Measurements from ENCODE around the gene CEP95. TPM values are rescaled to one million over a fixed set of nuclear protein-coding genes. Genes with fewer than 3 reads are reported as not detected.

Gene CEP95
- total and polyA plus RNA-seq, 2 of the 13 experiments (the other 11 are each of a cell fraction or from before 2014, with no cell fraction given): 65.9 to 68.8 TPM

- Histone ChIP-seq H2AFZ (ENCODE audit: low read length) (no peak overlapping the region), H3K4me1 (ENCODE audit: insufficient read depth, low read length) (peaks cover 37% of the 10 kb centered on the region), H3K27me3 (ENCODE audit: control insufficient read depth in 1 of 2, insufficient read depth in 2 of 2, low read length in 2 of 2) (peaks cover 0 to 3% of the 10 kb centered on the region in 2 experiments; a peak in 1 of 5 replicates), H3K27ac (ENCODE audit: extremely low read length, insufficient read depth, low read length) (peak overlapping the region; percentile 99), H3K79me2 (ENCODE audit: insufficient read depth, low read length) (peaks cover 68% of the 10 kb centered on the region), H4K20me1 (ENCODE audit: insufficient read depth, low read length) (peaks cover 45% of the 10 kb centered on the region), H3K36me3 (replicated peaks in 1 of 2; ENCODE audit: control insufficient read depth in 1 of 2, insufficient read depth in 2 of 2, low read length in 2 of 2) (peaks cover 16 to 53% of the 10 kb centered on the region in 2 experiments), H3K9ac (ENCODE audit: insufficient read depth, low read depth, low read length) (peak overlapping the region; percentile 100), H3K9me3 (ENCODE audit: low read length) (no peaks in the 10 kb centered on the region), H3K4me3 (replicated peaks in 1 of 3; ENCODE audit: insufficient read depth in 1 of 3, low read depth in 2 of 3, low read length in 3 of 3) (peak overlapping the region; percentile 94 to 100 (median 99)), H3K4me2 (ENCODE audit: low read depth, low read length) (peak overlapping the region; percentile 81)
- ChIA-PET POLR2A (interaction anchor here (0.9 to 4.1 kb wide), 20 partner anchors 9 to 734 kb away, joined by 3 to 202 read pairs (median 5); partner anchors contain the start of genes CCDC47, DDX42, POLG2 and SMURF2), CTCF (ENCODE audit: low intra/inter-chr PET ratio, low total read pairs) (no interaction called here)
- 2% methylated on average over 11 of the region's 13 CpGs for WGBS (ENCODE audit: low lambda C conversion rate)
- in situ Hi-C loops (cut with HindIII; ENCODE audit: extremely low pct_ligation_motif_present, low pct_unique_long_range_greater_than_20kb) (loop anchor here (10.0 kb wide), 1 partner anchor 663 kb away; the partner anchor contains the start of gene SMARCD2), intact Hi-C loops (cut with micrococcal nuclease; ENCODE audit: unreplicated experiment) (loop anchor here (5.0 kb wide), 1 partner anchor 155 kb away; the partner anchor contains the start of gene SMURF2)
- BruUV-seq (replicated peaks): no TSS peak
- FAIRE-seq: peak; percentile 44
- DNase-seq (ENCODE audit: low spot score): peak; percentile 76
- ATAC-seq: peak; percentile 49
- no peak for TF ChIP-seq ZNF275 (CRISPR knock-in tag; IDR thresholded peaks at IDR 0.05; ENCODE audit: borderline replicate concordance)
- TF ChIP-seq PRMT3 (CRISPR knock-in tag; IDR thresholded peaks at IDR 0.05; ENCODE audit: borderline replicate concordance, low read depth): 0 out of 2 replicates have a peak, but pooled peaks have one; percentile 69
- TF ChIP-seq ZNF703 (CRISPR knock-in tag; IDR thresholded peaks at IDR 0.05; ENCODE audit: borderline replicate concordance): 0 out of 2 replicates have a peak, but pooled peaks have one; percentile 0
- no peak for TF ChIP-seq ZNF678 (CRISPR knock-in tag; IDR thresholded peaks at IDR 0.05)
- peak; percentile 58 for TF ChIP-seq SAP130 (CRISPR knock-in tag; IDR thresholded peaks at IDR 0.05; ENCODE audit: low read depth)
- peak; percentile 64; the same call in 1 of the 2 replicates for TF ChIP-seq HBP1 (CRISPR knock-in tag; IDR thresholded peaks at IDR 0.05; ENCODE audit: low read depth)
- no peak for TF ChIP-seq CBFB (CRISPR knock-in tag; IDR thresholded peaks at IDR 0.05)
- peak; percentile 15; the same call in 1 of the 2 replicates for TF ChIP-seq CCDC6 (CRISPR knock-in tag; IDR thresholded peaks at IDR 0.05)
- no peak for TF ChIP-seq ZFYVE20 (CRISPR knock-in tag; IDR thresholded peaks at IDR 0.05; ENCODE audit: borderline replicate concordance, low read depth)
- no peak for TF ChIP-seq MAFK (conservative IDR thresholded peaks at IDR 0.05 in 1 of 2, IDR thresholded peaks at IDR 0.05 in 1 of 2; ENCODE audit: low read length in 2 of 2)
- no peak for TF ChIP-seq GTF3A (CRISPR knock-in tag; conservative IDR thresholded peaks at IDR 0.05)
- 0 out of 2 replicates have a peak, but pooled peaks have one; percentile 15 for TF ChIP-seq ZNF331 (CRISPR knock-in tag; IDR thresholded peaks at IDR 0.05)
- no peak for TF ChIP-seq ZBTB10 (CRISPR knock-in tag; IDR thresholded peaks at IDR 0.05; ENCODE audit: borderline replicate concordance)
- TF ChIP-seq ZNF569 (CRISPR knock-in tag; IDR thresholded peaks at IDR 0.05; ENCODE audit: borderline replicate concordance): no peak
- TF ChIP-seq ZNF614 (CRISPR knock-in tag; IDR thresholded peaks at IDR 0.05; ENCODE audit: borderline replicate concordance): 0 out of 2 replicates have a peak, but pooled peaks have one; percentile 2
- TF ChIP-seq ETS1 (CRISPR knock-in tag; IDR thresholded peaks at IDR 0.05): no peak
- peak; percentile 35 for TF ChIP-seq ZNF781 (CRISPR knock-in tag; IDR thresholded peaks at IDR 0.05; ENCODE audit: borderline replicate concordance, not compliant biosample characterization)
Observed at GRCh38 chr17:64507413-64507782, 621 bp downstream of the CEP95 start.

Data from HepG2 (cell line).